GOT3 (cell line): Measurements from ENCODE around the gene PRRX1.
A peak's percentile ranks its signal among the peaks of the same experiment; 100 is the strongest.

Source experiments
- DNase-seq: peaks from one replicate; lab custom pipeline; 2025; ENCODE audit warnings: mixed read lengths; lab: John Stamatoyannopoulos, UW

PRRX1 gene

DNA sequence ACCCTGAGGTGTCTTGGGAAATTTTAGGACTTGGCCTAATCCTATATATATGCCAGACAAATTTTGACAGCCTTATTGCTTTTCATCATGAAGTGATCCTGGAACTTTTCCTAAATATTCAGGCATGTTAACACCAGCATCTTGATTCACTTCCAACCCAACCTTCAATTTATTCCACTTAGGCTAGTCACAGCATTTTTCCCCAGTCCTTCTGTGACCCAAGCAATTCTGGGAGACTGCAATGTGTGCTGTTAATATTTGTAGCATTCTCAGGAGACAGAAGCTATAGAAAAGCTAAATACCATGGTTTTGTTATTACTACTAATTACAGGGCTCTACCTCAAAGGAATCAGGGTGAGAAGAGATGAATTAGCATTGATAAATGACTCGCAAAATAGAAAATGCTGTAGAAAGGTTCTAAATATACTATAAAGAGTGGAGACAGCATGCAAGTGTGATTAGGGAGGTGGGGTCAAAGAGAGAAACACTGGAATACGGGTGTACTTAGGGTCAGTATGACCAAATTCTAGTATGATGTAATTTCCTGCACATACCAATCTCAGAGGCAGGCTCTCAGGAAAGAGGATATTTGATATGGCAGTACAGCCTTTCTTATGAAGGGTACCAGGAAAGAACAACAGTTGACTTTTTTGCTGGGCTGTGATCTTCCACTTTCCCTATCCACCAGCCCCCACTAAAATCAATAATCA lies 29.1 kb downstream of the PRRX1 start:
- DNase-seq = no peak

DNA sequence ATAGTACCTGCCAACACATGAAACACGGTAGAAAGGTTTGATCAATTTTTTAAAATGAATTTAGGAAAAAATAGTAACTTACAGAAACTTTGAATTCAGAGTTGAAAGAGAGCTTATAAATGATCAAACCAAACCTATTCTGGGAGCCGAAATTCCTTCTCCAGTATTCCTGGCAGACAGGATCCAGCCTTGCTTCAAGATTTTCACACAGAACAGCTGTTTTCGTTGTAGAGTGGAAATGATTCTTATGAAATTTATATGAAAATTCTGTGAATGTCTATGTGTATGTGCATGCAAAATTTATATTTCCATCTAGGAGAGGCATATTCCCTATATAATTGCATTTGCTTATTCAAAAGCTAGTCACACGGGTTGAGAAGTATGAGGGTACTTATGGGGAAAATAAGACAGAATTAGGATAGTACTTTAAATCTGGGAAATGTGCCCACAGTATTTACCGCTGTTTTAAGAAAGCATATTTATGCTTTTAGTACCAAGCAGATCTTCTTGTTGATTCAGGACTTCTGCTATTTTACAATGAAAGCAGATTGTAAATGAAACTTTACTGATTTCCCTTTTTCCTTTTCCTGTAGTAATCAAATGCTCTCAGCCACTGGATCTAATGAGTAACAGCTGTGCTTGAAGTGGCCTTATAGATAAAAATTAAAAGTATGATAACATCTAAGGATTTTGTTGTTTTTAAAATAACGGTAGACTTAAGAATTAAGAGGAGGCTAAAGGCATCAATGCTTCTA lies 30.4 kb downstream of the PRRX1 start:
- no peak for DNase-seq

DNA sequence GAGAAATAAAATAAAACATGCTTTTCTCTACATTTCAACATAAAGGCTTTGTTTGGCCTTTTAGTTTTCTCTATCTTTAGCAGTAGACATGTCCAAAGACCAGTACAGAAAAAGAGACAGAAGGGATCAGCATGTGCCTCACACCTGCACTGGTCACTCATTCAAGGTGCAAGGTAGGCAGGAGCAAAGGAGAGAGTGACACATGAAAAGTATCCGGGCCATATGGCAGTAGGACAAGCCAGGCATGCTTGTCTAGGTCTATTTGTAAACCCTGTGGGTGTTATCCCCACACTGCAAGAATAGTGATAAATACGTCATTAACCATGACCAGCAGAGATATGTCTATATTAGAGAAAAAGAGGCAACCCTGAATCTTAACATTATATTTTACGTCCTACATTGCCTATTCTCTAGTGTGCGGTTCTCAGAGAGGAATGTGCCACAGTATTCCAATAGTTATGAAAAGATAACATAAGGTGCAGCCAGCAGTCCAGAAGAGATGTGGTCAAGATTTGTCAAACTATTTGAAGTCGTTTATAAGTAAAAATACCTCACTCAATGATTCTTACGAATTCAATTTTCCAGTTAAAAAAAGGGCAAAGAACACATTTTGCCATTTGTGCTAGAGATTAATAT lies 32.1 kb downstream of the PRRX1 start:
- no peak for DNase-seq

DNA sequence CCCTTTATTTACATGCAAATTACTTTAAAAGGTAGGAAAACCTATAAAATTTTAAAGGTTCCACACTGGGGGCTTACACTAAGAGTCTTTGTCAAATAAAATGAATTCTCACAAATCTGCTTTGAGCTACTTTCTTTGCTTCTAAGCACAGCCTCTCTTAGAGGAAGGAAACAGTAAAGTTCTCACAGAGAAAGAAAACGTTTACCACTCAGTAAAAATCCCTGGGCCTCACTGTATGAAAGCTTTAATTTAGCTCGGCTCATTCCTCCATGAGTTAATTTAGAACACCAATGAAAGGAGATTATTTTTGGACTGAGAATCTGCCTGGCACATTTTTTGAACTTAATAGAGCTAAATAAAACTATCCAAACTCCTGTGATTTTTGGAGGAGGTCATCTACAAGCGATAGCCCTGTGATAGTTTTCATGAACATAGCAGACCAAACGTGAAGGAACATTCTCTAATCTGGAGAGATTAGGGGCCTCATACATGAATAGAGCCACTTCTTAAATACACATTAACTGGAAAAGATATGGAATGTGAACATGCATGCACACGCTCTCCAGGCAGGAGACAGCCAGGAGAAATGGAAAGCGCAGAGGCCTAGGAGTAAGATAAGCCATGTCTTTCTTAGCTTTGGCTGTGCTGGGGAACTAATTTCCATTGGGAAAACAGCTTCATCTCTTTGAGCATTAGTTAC lies 32.8 kb downstream of the PRRX1 start:
- no peak for DNase-seq

DNA sequence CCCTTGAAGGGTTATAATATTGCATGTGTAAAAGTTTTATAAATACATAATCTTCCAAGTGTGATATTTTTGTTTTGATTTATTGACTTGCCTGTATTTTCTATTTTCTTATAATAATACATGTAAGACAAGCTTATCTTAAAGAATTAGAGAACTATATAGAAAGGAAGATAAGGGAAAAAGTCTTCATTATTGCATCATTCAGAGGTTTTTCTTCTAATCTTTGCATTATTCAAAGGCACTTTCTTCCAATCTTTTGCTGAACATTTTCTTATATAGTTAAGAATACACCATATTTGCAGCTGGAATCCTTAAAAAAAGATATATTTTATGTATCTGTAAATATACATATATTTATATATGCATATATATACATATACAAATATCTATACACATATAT lies 33.4 kb downstream of the PRRX1 start:
- DNase-seq = no peak

DNA sequence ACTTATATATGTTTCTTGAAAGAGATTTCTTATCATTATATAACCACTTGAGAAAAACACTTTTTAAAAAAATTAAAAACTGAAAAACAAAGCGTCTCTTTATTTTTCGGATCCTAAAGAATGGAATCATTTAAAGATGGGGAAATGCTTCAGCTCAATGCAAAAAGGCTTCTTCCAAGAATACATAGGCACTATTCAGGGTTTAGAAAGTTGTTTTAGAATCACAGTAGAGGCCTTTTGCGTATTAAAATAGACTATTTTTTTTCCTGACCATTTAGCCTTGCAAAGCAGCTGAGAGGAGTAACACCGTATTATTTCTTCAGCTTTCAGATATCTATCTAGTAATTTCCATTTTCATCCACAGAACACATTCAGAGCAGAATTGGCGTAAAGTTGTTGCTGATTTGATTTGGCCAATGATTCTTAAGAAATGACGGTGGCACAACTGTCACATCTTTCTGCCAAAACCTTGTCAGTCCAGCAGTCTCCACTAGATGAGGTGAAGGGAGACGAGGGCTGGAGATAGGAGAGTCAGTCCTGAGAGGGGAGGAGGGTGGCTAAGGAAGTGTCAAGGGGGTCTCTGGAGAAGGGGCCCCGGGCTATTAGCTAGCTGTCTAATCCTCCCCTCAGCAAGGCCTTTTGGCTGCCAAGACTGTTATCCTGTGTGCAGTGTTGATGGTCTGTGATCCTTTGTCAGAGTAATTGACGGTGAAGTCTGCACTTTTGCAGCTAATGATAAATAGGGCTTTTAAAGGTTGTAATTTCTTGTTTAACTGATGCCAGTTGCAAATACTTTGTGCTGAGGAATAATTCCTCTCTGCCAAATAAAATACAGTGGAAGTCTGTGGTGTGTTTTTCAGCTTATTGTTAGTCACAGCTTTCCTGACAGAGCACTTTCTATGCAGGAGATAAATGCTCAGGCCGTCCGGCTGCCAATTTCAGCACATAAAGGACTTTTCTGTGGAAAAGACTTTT lies 34.7 kb downstream of the PRRX1 start:
- no peak for DNase-seq

DNA sequence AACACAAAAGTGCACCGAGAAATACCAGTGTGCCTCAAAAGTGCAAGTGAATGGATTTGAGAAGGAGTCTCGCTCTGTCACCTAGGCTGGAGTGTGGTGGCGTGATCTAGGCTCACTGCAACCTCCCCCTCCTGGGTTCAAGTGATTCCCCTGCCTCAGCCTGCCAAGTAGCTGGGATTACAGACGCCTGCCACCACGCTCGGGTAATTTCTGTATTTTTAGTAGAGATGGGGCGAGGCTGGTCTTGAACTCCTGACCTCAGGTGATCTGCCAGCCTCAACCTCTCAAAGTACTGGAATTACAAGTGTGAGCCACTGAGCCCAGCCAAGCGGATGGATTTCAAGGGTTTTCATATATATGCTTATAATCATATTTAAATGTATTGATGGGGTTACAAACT lies 35.8 kb downstream of the PRRX1 start:
- DNase-seq = no peak

DNA sequence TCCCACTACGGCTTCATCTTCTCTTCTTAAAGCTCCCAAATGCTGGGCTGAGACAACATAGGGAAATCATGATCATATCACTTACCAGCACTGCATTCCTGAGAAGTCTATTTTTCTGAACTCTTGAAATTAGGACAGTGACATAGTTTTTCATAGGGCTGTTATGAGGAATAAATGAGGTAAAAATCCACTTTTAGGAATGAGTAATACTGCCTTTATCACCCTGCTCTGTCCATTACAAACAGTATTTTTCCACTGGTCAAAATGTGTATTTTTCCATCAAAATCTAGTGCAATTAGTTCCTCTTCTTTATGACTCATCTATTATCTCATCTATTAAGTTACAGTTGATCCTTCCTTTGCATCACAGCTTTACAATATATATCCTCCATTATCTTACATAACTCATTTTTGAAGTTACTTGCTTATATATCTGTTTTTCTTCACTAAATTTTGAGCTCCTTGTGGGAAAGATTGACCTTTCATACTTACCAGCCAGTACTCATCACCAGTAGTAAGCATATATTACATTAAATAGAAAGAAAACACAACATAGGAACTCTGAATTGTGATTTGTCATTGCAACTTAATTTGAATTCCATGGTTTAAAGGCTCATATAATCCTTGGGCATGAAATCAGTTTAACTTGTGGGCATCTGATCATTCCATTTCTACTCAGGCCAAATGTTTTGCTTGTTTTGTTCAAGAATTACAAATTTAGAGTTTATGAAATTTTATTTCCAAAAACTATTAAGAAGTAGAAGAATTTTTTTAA lies 37.1 kb downstream of the PRRX1 start:
- DNase-seq = no peak

DNA sequence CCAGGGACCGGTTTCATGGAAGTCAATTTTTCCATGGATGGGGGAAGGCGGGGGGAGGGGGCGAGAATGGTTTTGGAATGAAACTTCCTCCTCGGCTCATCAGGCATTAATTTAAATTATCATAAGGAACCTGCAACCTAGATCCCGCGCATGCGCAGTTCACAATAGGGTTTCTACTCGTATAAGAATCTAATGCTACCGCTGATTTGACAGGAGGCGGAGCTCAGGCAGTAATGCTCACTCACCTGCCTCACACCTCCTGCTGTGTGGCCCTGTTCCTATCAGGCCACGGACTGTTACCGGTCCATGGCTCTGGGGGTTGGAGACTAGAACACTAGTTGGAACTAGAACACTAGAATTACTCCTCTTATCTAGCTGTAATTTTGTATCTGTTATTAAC lies 38.0 kb downstream of the PRRX1 start:
- no peak for DNase-seq

DNA sequence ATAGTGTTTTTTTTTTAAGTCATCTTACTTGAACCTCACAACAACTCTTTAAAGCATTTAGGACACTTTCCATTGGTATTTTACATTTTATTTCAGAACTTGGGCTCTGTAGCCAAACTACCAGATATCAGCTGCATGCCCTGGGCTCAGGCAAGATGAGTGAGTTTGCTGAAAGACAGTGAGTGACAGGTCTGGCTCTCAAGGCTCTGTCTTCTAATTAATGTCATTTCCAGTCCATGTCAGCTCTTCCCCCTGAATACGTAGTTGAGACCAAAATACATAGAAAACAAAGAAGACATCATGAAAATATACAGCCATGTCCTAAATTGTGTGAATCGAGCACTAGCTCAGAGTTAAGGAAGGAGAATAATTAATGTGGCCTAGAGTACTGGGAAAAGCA lies 39.7 kb downstream of the PRRX1 start:
- no peak for DNase-seq

DNA sequence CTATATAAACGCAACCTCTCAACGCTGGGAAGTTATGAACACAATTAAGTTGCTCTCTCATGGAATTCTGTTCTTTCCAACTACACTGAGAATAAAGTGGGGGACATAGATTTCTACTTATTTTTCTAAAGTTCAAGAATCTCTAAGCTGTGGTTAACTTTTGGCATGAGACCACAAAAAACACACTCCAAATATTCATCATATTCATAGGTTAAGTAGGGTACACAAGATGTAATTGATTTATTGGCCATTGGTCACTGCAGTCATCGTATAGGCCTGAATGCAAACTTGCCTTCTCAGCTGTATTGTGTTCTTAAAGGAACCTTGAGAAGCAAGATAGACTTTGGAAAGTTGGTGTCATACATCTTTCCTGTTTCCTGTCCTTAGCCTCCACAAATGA lies 40.3 kb downstream of the PRRX1 start:
- no peak for DNase-seq

DNA sequence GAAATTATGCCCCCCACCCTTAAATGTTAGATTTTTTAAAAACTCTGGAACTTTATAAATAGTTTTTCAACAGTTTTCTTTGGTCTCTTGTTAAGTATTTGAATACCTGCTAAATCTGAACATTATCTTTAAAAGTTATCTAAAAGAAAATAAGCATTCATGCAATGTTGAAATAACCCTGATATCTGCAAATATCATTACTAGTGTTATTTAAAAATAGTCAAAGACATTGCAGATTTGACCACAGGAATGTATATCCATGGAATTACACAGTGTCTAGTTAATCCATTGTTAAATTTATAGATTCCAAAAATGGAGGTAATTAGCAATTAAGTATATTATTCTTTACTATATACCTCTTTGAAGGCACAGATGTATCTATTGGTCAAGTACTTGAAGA lies 42.0 kb downstream of the PRRX1 start:
- no peak for DNase-seq

DNA sequence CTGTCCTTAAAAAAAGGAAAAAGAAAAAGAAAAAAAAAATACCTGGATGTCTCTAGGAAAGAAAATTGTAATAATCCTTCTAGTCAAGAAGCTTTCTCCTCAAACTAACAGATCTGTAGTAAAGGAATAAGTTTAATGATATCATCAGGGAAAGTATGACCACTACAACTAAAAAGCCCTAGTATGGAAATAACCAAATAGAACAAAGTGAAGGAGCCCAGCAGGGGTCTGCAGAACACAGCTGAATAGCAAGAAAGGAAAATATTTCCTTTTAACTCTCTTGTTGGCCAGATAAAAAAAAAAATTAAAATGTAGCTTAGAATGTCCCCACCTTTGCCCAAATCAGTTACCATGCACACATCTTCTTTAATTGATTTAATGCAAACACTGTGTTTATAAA lies 43.2 kb downstream of the PRRX1 start:
- DNase-seq = no peak

DNA sequence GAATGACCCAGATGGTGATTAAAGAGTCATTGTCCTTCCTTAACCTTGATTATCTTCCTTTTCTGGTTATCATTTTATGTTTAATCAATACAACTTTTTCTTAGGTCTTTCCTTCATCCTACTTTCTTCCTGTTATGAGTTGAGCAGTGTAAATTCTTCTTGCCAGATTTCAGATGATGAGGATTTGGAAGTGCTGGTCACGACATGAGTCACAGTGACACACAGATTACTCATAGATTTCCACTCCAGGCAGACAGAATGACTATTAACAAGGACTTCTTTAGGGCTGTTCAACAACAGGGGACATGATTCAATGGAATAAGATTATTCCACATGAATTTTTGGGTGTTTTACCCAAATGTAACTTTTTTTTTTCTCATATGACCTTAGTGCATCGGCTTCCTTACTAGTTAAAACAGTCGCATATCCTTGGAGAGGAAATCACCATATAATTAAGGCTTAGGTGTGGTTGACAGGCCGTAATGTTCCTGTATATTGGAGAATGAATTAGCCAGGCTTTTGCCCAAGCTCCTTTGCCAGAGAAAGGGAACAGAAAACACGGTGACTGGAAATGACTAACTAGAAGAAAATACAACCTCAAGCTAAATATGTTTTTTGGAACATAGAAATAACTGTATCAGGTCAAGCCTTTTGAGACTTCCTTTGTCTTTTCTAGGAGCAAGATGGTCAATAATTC lies 44.2 kb downstream of the PRRX1 start:
- DNase-seq = peak; percentile 53

DNA sequence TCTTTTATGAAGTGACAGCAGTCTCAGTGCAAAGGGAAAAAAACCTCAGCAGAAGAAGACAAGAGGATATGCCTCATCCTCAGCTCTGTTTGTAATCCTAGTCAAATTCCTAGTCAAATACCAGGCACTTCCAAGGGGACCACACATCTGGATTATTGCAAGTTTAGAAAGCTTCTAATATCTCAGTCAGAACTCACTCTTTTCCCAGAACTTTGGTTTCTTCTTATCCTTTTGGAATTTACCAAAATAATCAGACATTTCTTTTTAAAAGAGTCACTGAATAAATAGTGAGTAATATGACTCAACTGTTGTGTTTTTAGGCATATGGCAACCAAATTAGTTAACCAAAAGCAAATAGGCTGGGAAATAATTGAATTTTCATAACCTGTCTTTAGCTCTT lies 47.8 kb downstream of the PRRX1 start:
- DNase-seq = no peak

DNA sequence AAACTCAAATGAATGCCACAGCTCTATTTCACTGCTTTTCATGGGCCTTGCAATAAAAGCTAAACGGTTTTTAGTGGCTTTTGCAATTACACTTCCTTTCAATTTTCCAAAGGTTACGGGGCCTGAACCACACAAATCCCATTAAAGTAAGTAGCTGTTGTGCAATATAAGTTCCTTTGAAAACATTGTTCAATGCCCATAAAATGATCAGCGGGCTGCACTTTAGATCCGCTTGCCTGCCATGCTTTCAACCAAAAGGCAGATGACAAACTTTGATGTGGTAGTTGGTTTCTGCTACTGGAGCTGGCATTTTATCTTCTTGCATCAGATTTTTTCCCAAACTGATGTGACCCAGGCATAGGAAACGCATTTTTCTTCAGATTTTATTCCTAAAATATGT lies 50.2 kb downstream of the PRRX1 start:
- no peak for DNase-seq

DNA sequence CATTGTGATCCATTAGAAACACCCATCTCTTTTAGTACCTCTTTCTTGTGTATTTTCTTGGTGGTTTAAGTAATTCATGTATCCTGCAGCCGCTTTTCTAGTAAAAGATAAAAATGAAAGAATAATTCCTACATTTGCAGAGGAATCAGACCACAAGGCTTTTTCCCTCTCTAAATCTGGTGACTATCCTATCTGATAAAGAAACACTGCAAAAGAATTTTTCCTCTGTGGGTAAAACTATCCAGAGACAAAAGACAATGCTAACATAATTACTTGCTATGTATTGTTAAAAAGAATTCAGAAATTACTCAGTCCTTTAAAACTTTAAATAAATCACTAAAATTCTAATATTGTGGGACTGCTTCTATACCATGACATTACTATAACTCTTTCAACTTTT lies 51.0 kb downstream of the PRRX1 start:
- DNase-seq = no peak

DNA sequence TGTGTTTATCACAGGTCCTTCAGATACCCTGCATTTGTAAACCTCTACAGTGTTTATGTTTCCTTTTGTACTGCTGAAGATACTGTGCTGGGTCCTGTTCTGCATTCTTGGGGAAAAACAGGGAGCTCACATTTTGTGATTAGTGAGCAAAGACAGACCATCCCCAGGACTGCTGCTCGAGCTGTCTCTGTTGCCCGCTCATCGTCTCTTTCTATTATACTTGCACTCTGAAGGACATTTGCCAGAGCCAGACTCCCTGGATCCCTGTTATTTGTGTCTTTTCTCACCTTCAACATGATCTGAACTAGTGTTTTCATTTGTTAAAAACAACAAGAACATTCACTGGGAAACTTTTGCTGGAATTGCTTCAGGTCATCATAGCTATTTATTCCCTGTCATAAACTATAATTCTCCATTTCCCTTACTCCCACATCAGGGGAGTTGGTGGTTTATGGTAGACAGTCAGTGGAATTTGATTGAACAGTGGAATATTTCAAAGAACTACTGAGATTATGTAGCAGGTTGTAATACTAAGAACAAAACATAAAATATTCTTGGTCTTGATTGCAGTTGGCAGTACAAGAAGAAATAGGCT lies 53.0 kb downstream of the PRRX1 start:
- DNase-seq = no peak

DNA sequence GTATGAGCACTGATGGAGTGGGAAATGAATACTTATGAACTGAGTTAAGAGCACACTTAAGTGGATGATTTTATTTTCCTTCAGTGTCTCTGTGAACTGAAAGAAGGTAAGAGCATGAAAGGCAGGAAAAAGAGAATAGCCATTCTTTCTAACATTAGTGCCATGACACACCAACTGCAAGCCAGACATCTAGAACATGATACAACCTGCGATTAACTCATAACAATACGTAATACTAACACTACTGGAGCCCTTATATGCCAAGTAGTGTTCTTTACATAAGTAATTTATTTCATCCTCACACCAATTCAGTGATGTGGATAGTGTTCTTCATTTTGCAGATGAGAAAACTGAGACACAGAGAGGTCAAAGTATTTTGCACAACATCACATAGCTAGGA lies 56.7 kb downstream of the PRRX1 start:
- no peak for DNase-seq

DNA sequence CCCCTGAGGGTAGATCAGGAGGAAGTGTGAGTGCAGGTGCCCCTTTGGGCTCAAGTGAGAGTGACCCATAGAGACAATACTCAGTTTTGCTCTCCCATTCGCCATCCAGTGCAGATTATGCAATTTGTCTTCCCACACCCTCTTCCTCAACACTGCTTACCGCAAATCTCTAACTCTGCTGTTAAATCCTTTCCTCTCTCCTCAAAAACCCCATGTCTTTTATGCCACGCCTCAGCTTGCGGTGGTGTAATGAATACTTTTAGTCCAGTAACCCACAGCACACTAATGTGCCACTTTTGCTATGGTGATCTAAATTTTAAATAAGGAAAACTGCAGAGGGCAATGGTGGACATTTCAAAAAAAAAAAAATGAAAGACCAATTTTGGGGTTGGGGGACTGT lies 57.7 kb downstream of the PRRX1 start:
- no peak for DNase-seq
